GM19452 (cell line): ENCODE data around the gene GSPT1.

Experiments
- ATAC-seq: cut with Tn5 transposase; IDR thresholded peaks from one replicate; pipeline ENCODE4 v1.9.1; 2021; ENCODE audit not compliant: unreplicated experiment

The GSPT1 gene

GRCh38 chr16:11913425-11914079, 2.2 kb downstream of the GSPT1 start:
- no peak for ATAC-seq

GRCh38 chr16:11909653-11910545, 5.9 kb downstream of the GSPT1 start:
- ATAC-seq: no peak

GRCh38 chr16:11907160-11907970, 8.4 kb downstream of the GSPT1 start:
- no peak for ATAC-seq

GRCh38 chr16:11903906-11904305, 11.8 kb downstream of the GSPT1 start:
- ATAC-seq: no peak

GRCh38 chr16:11901091-11901490, 14.7 kb downstream of the GSPT1 start:
- no peak for ATAC-seq

- no peak for ATAC-seq
These were observed 19.1 kb downstream of the GSPT1 start for GRCh38 chr16:11896486-11897176.

GRCh38 chr16:11893571-11893970, 22.2 kb downstream of the GSPT1 start:
- no peak for ATAC-seq

GRCh38 chr16:11892761-11893160, 23.0 kb downstream of the GSPT1 start:
- no peak for ATAC-seq

GRCh38 chr16:11890231-11890965, 25.4 kb downstream of the GSPT1 start:
- ATAC-seq: no peak

GRCh38 chr16:11886881-11887280, 28.9 kb downstream of the GSPT1 start:
- ATAC-seq: no peak

GRCh38 chr16:11884035-11884434, 31.7 kb downstream of the GSPT1 start:
- no peak for ATAC-seq

- ATAC-seq: no peak
These were observed 35.7 kb downstream of the GSPT1 start for GRCh38 chr16:11880007-11880406.

- no peak for ATAC-seq
These were observed 38.4 kb downstream of the GSPT1 start for GRCh38 chr16:11877374-11877773.

- ATAC-seq: no peak
These were observed 39.5 kb downstream of the GSPT1 start for GRCh38 chr16:11876306-11876705.

- no peak for ATAC-seq
These were observed 40.0 kb downstream of the GSPT1 start for GRCh38 chr16:11875721-11876120.

- no peak for ATAC-seq
These were observed 44.6 kb downstream of the GSPT1 start for GRCh38 chr16:11871193-11871592.

- no peak for ATAC-seq
These were observed 45.4 kb downstream of the GSPT1 start for GRCh38 chr16:11870399-11870798.

- ATAC-seq: no peak
These were observed 46.2 kb downstream of the GSPT1 start for GRCh38 chr16:11869353-11870228.

- ATAC-seq: no peak
These were observed 47.3 kb downstream of the GSPT1 start for GRCh38 chr16:11868412-11868980.
